ENCODE data around the gene PTH1R. TPM values are rescaled to one million over a fixed set of nuclear protein-coding genes. Genes with fewer than 3 reads are reported as not detected.
A peak's percentile ranks its signal among the peaks of the same experiment; 100 is the strongest.

PTH1R gene
- total RNA-seq, 1 experiment from 2014 or later, result 1.0 TPM

- Histone ChIP-seq H4K20me1 (ENCODE audit: control insufficient read depth, insufficient read depth, insufficient read length) (no peaks in the 10 kb centered on the region), H3K27ac (ENCODE audit: insufficient read length, low read depth, low read length) (no peak overlapping the region), H3K4me2 (ENCODE audit: insufficient read depth, insufficient read length, low read length) (no peak overlapping the region), H3K9ac (ENCODE audit: extremely low read depth, insufficient read length, low read length) (no peak overlapping the region), H4K8ac (replicated peaks; ENCODE audit: insufficient read length, low read depth, low read length) (no peak overlapping the region), H3K14ac (ENCODE audit: insufficient read depth, low read length) (no peak overlapping the region; the same call in 1 of the 2 replicates), H3K23ac (ENCODE audit: insufficient read length, low read depth, low read length) (no peak overlapping the region), H3K23me2 (ENCODE audit: insufficient read length, low read depth, low read length, poor library complexity, severe bottlenecking) (no peaks in the 10 kb centered on the region), H3T11ph (ENCODE audit: low read length) (no peak overlapping the region), H3K4ac (ENCODE audit: low read depth, low read length) (no peak overlapping the region), H2BK15ac (ENCODE audit: low read depth, low read length) (no peak overlapping the region), H4K91ac (ENCODE audit: insufficient read length, low read depth, low read length) (no peak overlapping the region), H3K79me2 (ENCODE audit: insufficient read depth, low read length) (no peaks in the 10 kb centered on the region), H3K56ac (ENCODE audit: insufficient read length, low read depth, low read length) (no peak overlapping the region), H2BK12ac (ENCODE audit: insufficient read length, low read depth, low read length) (no peak overlapping the region), H3K27me3 (ENCODE audit: insufficient read depth, low read length) (no peaks in the 10 kb centered on the region), H2AK5ac (ENCODE audit: insufficient read length, low read length) (no peak overlapping the region), H3K79me1 (ENCODE audit: insufficient read depth, low read depth, low read length, poor library complexity, severe bottlenecking) (no peaks in the 10 kb centered on the region), H2BK5ac (ENCODE audit: insufficient read length, low read length) (no peak overlapping the region), H3K4me1 (ENCODE audit: insufficient read depth, low read length) (no peaks in the 10 kb centered on the region), H3K18ac (ENCODE audit: insufficient read length, low read depth, low read length) (no peak overlapping the region), H2BK120ac (ENCODE audit: low read depth, low read length, poor library complexity, severe bottlenecking) (no peak overlapping the region), H2AFZ (ENCODE audit: low read length) (no peak overlapping the region), H3K9me3 (ENCODE audit: control insufficient read depth, low read depth, low read length) (no peaks in the 10 kb centered on the region), H4K5ac (ENCODE audit: insufficient read length, low read depth, low read length) (no peak overlapping the region), H2BK20ac (ENCODE audit: low read depth, low read length, poor library complexity, severe bottlenecking) (no peak overlapping the region)
- Mint-ChIP-seq H3K4me3 (no peak overlapping the region), H3K4me1 (peaks cover 0 to 3% of the 10 kb centered on the region in 2 experiments; a peak in 1 of 4 replicates), H3K36me3 (ENCODE audit: insufficient read depth in 1 of 3, low read depth in 3 of 3) (peaks cover 43 to 80% (median 76%) of the 10 kb centered on the region in 3 experiments), H3K9me3 (no peaks in the 10 kb centered on the region; a peak in 1 of 5 replicates), H3K27me3 (ENCODE audit: low read depth) (no peaks in the 10 kb centered on the region; the same call in 1 of the 2 replicates), H3K27ac (peak overlapping the region in 2 of 3 experiments; percentile 74 to 77; a peak in 3 of 7 replicates)
- DNase-seq, result peak; percentile 66
- peak; percentile 88 for TF ChIP-seq CTCF (conservative IDR thresholded peaks at IDR 0.05)
- WGBS (ENCODE audit: extremely low coverage, insufficient read length, low lambda C conversion rate), result no CpG with 5 or more reads among the region's 11 CpGs
Measured at GRCh38 chr3:46923559-46924350, 46.2 kb downstream of the PTH1R start.

Measured in H9 (cell line).